ENCODE measurements around the gene REM2. TPM values are rescaled to one million over a fixed set of nuclear protein-coding genes. Genes with fewer than 3 reads are reported as not detected.

REM2 gene
- total RNA-seq, 1 experiment from 2014 or later, result 0.18 TPM

DNA sequence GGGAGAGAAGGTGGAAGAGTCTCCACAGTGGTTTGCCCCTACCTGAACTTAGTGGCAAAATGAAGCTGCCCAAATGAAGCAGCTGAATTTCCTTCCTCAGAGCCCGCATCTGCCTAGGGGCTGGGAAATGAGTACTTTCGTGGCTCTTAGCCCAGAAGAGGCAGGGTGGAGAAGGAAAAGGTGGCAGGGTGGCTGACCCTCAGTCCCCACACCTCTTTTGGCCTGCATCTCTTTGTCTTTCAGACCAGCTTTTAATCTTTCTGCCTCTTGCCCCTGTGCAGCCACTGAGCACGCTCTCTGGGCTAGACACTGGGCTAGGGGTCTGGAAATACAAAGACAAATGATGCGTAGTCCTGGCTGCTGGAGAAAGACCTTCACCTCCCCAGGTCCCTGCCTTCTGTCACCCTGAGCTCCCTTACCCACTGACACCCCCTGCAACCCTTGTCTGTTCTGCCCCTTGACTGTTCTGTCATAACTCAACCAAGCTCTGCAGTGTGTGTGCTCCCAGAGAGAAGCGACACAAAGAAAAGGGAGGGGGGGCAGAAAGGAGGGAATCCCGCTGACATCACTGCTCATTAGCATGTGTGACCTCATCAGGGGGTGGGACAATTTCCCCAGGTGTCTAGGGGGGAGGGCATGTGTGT lies 371 bp upstream of the REM2 start:
- intact Hi-C loops (cut with micrococcal nuclease), result no loop called here
- DNase-seq, result peak; percentile 39
- no peaks in the 10 kb centered on the region for H4K20me1 ChIP-seq (ENCODE audit: low read length)
- H3K9ac ChIP-seq (ENCODE audit: low read length), result no peak overlapping the region
- H3K9me2 ChIP-seq (replicated peaks; ENCODE audit: low read length), result no peaks in the 10 kb centered on the region
- no peak overlapping the region for H2AFZ ChIP-seq (ENCODE audit: low read length)
- no TSS peak for BruUV-seq (replicated peaks)
- TF ChIP-seq, protein P1, sequence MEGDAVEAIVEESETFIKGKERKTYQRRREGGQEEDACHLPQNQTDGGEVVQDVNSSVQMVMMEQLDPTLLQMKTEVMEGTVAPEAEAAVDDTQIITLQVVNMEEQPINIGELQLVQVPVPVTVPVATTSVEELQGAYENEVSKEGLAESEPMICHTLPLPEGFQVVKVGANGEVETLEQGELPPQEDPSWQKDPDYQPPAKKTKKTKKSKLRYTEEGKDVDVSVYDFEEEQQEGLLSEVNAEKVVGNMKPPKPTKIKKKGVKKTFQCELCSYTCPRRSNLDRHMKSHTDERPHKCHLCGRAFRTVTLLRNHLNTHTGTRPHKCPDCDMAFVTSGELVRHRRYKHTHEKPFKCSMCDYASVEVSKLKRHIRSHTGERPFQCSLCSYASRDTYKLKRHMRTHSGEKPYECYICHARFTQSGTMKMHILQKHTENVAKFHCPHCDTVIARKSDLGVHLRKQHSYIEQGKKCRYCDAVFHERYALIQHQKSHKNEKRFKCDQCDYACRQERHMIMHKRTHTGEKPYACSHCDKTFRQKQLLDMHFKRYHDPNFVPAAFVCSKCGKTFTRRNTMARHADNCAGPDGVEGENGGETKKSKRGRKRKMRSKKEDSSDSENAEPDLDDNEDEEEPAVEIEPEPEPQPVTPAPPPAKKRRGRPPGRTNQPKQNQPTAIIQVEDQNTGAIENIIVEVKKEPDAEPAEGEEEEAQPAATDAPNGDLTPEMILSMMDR (conservative IDR thresholded peaks at IDR 0.05; ENCODE audit: low read depth, low read length), result no peak
- TF ChIP-seq EZH2 (IDR thresholded peaks at IDR 0.05; ENCODE audit: low read length, unreplicated experiment) (no peak), EZH2phosphoT487 (IDR thresholded peaks at IDR 0.05; ENCODE audit: borderline replicate concordance, low read length) (no peak)
- ChIA-PET CTCF (interaction anchor here (0.5 to 0.6 kb wide), 2 partner anchors 9 to 30 kb away, joined by 4 to 6 read pairs; no protein-coding TSS in a partner anchor), POLR2A (ENCODE audit: unreplicated experiment) (interaction anchor here (0.5 kb wide), 1 partner anchor 595 kb away, joined by 4 read pairs; no protein-coding TSS in a partner anchor)
- H3K27ac ChIP-seq (ENCODE audit: low read length), result no peak overlapping the region
- no peaks in the 10 kb centered on the region for H3K27me3 ChIP-seq (ENCODE audit: low read length)
- no peaks in the 10 kb centered on the region for H3F3A ChIP-seq (ENCODE audit: low read length, unreplicated experiment)
- H3K4me3 ChIP-seq (ENCODE audit: low read length), result no peak overlapping the region
- H3K4me1 ChIP-seq (ENCODE audit: insufficient read depth, low read length), result peaks cover 20% of the 10 kb centered on the region
- H3K4me2 ChIP-seq (ENCODE audit: low read length), result no peak overlapping the region
- ATAC-seq, result 0 out of 2 replicates have a peak, but pooled peaks have one; percentile 7
- peaks cover 2% of the 10 kb centered on the region; the same call in 1 of the 2 replicates for H3K36me3 ChIP-seq (ENCODE audit: low read depth, low read length)
- no peaks in the 10 kb centered on the region for H3K9me3 ChIP-seq (ENCODE audit: low read length)
- peaks cover 2% of the 10 kb centered on the region for H3K79me2 ChIP-seq (ENCODE audit: low read length)

DNA sequence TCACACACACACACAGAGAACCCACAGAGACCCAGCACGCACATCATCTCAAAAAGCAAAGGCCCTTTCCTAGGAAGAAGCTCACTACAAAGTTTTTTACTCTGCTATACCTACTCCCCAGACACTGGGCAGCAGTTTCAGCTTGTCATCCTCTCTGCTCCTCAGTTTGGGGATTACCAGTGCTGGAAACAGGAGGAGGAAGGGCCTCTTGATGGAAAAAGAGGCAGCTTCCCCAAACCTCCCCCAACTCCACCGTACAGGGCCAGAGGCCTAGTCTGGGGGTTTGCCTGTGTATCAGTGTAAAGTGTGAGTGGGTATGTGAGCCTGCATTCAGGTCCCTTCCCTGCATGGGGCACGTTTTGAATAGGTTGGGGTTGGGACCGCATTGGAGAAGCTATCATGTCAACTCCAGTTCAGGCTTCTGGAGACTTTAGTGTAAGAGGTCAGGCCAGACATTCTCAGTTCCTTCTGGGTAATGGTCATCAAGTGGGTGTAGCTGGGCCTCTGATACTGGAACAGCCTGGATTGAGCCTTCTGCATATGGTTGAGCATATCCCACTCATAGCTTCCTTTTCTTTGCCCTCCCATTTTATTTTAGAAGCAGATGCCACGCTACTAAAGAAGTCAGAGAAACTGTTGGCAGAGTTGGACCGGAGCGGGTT lies 1.2 kb downstream of the REM2 start:
- TF ChIP-seq, protein P1 (conservative IDR thresholded peaks at IDR 0.05; ENCODE audit: low read depth, low read length), result no peak
- TF ChIP-seq EZH2phosphoT487 (IDR thresholded peaks at IDR 0.05; ENCODE audit: borderline replicate concordance, low read length) (no peak), EZH2 (IDR thresholded peaks at IDR 0.05; ENCODE audit: low read length, unreplicated experiment) (no peak)
- CTCF ChIA-PET, result interaction anchor here (0.6 to 0.8 kb wide), 2 partner anchors 55 to 103 kb away, joined by 5 to 7 read pairs; no protein-coding TSS in a partner anchor
- ATAC-seq (no peak), DNase-seq (no peak)
- no peak overlapping the region for H2AFZ ChIP-seq (ENCODE audit: low read length)
- H3K4me1 ChIP-seq (ENCODE audit: insufficient read depth, low read length), result peaks cover 29% of the 10 kb centered on the region
- H3F3A ChIP-seq (ENCODE audit: low read length, unreplicated experiment), result no peaks in the 10 kb centered on the region
- no peak overlapping the region for H3K4me2 ChIP-seq (ENCODE audit: low read length)
- no peaks in the 10 kb centered on the region for H3K36me3 ChIP-seq (ENCODE audit: low read depth, low read length)
- POLR2A ChIA-PET (ENCODE audit: unreplicated experiment), result interaction anchor here (0.7 kb wide), 1 partner anchor 16 kb away, joined by 5 read pairs; no protein-coding TSS in a partner anchor
- no peaks in the 10 kb centered on the region for H3K9me2 ChIP-seq (replicated peaks; ENCODE audit: low read length)
- no peak overlapping the region for H3K9ac ChIP-seq (ENCODE audit: low read length)
- no peaks in the 10 kb centered on the region for H3K27me3 ChIP-seq (ENCODE audit: low read length)
- H4K20me1 ChIP-seq (ENCODE audit: low read length), result no peaks in the 10 kb centered on the region
- H3K4me3 ChIP-seq (ENCODE audit: low read length), result no peak overlapping the region
- no TSS peak for BruUV-seq (replicated peaks)
- peaks cover 11% of the 10 kb centered on the region for H3K79me2 ChIP-seq (ENCODE audit: low read length)
- intact Hi-C loops (cut with micrococcal nuclease), result no loop called here
- H3K9me3 ChIP-seq (ENCODE audit: low read length), result no peaks in the 10 kb centered on the region
- H3K27ac ChIP-seq (ENCODE audit: low read length), result no peak overlapping the region
